ENCODE data around the gene DENND2A.
"Not testable (repeated sequence)": the region's sequence is repeated elsewhere in the genome, so short reads cannot be mapped to it uniquely, and the experiment has no call there.

The DENND2A gene, protein sequence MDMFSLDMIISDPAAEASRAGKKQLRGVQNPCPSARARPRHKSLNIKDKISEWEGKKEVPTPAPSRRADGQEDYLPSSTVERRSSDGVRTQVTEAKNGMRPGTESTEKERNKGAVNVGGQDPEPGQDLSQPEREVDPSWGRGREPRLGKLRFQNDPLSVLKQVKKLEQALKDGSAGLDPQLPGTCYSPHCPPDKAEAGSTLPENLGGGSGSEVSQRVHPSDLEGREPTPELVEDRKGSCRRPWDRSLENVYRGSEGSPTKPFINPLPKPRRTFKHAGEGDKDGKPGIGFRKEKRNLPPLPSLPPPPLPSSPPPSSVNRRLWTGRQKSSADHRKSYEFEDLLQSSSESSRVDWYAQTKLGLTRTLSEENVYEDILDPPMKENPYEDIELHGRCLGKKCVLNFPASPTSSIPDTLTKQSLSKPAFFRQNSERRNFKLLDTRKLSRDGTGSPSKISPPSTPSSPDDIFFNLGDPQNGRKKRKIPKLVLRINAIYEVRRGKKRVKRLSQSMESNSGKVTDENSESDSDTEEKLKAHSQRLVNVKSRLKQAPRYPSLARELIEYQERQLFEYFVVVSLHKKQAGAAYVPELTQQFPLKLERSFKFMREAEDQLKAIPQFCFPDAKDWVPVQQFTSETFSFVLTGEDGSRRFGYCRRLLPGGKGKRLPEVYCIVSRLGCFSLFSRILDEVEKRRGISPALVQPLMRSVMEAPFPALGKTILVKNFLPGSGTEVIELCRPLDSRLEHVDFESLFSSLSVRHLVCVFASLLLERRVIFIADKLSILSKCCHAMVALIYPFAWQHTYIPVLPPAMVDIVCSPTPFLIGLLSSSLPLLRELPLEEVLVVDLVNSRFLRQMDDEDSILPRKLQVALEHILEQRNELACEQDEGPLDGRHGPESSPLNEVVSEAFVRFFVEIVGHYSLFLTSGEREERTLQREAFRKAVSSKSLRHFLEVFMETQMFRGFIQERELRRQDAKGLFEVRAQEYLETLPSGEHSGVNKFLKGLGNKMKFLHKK

DNA sequence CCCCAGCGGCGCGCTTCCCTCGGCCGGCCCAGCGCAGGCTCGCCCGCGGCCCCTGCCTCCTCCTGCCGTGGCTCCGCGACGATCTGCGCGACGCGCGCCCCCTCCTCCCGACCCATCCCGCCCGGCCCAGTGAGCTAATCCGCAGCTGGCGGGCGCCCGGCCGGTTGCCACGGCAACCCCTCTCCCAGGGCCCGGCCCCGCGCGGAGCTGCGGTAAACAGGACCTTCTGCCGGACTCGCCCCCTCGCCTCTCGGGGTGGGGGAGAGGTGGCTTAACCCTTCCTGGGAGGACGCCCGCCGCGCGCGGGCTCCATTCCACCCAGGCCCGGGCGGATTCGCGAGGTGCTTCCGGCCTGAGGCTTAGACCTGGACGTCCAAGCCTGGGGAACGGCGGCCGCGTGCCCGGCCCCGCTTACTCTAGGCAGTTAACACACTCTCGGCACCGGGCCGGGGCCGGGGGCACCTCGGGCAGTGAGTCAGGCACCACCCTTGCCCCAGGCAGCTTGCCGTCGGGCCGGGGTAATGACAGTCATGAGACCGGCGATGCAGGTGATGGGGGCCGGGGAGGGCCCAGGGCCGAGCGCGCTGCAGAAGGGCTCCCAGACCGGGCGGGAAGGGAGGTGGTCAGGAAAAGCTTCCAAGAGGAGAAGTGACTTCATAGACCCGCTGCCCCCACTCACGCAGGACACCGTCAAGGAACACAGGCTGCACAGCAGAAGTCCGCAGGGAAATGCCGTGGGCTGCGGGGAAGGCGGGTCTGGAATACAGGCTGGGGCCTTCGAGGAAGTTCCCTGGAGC lies at the start of gene DENND2A:
DENND2A (minus strand) TSS at position 87 of the 797 bp plus-strand sequence. CDS start 38,416 bp downstream, outside the sequence.
- FAIRE-seq = no peak

- no peak for FAIRE-seq
These were observed 48.9 kb upstream of the DENND2A start for GRCh38 chr7:140689199-140690152.

GRCh38 chr7:140688341-140688740 lies 47.7 kb upstream of the DENND2A start:
- FAIRE-seq = no peak

DNA sequence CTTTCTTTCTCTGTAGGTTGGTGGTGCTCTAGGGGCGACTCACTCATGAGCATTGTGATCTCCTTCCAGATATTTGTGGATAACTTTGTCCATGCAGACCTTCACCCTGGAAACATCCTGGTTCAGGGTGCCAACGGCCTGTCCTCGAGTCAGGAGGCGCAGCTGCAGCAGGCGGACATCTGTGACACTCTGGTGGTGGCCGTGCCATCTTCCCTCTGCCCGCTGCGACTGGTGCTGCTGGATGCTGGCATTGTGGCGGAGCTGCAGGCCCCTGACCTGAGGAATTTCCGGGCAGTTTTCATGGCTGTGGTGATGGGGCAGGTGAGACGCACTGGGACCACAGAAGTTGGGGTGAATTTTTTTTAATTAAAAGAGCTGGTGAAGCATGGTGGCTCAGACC lies 46.3 kb upstream of the DENND2A start:
- FAIRE-seq = no peak

DNA sequence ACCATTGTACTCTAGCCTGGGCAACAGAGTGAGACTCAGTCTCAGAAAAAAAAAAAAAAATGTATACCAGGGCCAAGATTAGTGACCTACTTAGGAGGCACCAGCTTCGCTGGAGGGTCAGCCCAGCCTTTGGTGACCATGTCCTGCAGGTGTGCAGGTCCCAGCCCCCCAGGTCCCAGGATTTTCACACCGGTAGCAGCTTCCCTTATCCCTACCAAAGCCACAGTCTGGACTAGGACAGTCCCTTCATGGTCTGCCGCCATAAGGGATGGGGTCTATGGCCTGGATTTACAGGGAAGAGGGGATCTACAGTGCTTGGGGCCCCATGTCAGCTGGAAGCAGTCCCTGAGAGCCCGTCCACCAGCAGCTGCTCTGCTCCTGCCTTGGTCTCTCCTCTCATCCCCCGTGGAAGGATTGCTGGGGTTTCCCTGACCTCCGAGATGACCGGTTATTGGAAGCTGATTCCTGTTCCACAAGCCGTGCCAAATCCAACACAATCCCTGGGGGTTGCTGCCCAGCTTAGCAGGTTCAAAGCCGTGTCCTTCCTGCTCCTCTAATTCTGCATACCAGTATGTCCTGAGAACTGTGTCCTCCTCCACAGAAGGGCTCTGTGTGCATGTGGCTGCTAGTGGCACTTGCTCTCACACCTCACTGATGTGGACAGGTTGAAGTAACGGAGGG lies 44.9 kb upstream of the DENND2A start:
- no peak for FAIRE-seq

GRCh38 chr7:140684066-140684950 lies 43.7 kb upstream of the DENND2A start:
- no peak for FAIRE-seq

- no peak for FAIRE-seq
These were observed 43.0 kb upstream of the DENND2A start for GRCh38 chr7:140683657-140684056.

DNA sequence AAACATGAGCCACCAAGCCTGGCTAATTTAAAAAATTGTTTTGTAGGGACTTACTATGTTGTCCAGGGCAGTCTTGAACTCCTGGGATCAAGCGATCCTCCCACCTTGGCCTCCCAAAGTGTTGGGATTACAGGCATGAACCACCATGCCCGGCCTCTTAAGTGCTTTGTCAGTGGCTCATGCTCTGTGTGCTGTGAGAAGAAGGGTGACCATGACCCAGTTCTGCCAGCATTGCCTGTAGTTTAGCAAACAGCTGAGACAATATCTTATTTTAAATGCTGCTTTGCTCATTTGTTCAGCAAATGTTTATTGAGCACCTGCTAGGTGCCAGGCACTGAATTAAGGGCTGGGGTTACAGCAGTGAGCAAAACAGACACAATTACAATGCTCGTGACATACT lies 41.2 kb upstream of the DENND2A start:
- no peak for FAIRE-seq

DNA sequence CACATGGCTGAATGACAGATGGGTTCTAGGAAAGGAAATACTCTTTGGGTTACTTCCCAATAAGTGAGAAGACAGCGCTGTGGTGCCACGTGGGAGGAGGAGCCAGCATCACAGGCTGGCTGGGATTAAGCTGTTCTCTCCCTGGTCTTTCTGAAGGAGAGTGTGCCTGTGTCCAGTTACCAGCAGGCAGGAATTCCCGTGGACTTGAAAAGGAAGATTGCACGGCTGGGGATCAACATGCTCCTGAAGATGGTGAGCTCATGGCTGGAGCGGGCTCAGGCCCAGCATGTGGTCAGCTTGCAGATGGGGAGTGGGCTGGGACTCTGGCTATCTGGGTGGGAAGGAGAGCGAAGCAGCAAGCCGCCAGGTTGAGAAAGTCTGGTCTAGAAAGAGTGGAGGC lies 40.3 kb upstream of the DENND2A start:
- no peak for FAIRE-seq

DNA sequence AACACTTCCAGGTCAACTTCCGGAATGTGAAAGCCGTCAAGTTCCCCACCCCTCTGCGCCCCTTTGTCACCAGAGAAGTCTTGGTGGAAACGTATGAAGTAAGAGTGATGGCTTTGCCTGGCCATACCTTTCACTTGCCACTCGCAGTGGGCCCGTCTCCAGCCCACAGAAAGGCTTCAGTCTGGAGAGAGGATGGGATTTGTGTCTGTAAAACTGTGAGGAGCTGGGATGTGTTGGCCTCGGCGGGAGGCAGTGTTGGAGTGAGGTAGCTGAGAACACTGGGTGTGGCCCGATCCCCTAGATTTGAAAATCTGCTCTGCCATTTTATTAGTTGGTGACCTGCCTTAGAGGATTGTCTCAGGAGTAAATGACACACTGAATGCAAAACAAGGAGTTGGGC lies 38.6 kb upstream of the DENND2A start:
- FAIRE-seq = no peak

DNA sequence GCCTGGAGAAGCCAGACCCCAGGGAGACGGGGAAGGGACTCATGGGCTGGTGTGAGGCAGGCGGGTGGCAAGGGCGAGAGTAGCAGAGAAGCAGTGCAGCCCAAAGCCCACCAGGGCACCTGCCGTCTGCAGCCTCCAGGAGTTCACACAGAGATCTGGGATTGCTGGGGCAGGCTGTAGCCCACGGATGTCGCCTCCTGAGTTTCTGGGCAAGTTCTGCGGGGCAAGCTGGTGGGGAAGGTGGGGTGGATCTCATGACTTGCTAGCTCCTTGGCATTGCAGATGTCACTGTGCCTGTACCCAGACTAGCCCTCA lies 38.2 kb upstream of the DENND2A start:
- no peak for FAIRE-seq

- no peak for FAIRE-seq
These were observed 37.6 kb upstream of the DENND2A start for GRCh38 chr7:140678081-140678815.

DNA sequence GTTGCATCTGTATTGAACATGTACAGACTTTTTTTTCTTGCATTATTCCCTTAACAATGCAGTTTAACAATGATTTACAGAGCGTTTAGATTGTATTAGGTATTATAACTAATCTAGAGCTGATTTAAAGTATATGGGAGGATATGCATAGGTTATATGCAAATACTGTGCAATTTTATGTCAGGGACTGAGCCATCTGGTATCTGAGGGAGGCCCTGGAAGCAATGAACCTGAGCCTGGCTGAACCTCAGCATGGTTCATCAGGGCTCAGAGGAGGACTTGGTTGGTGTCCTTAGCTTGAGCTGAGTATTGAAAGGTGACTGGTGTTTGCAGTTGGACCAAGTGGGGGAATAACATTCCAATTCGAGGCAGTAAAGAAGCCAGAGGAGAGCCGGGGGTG lies 36.9 kb upstream of the DENND2A start:
- FAIRE-seq = no peak

- FAIRE-seq = not testable (repeated sequence)
These were observed 36.3 kb upstream of the DENND2A start for GRCh38 chr7:140676956-140677355.

GRCh38 chr7:140676306-140676705 lies 35.7 kb upstream of the DENND2A start:
- no peak for FAIRE-seq

DNA sequence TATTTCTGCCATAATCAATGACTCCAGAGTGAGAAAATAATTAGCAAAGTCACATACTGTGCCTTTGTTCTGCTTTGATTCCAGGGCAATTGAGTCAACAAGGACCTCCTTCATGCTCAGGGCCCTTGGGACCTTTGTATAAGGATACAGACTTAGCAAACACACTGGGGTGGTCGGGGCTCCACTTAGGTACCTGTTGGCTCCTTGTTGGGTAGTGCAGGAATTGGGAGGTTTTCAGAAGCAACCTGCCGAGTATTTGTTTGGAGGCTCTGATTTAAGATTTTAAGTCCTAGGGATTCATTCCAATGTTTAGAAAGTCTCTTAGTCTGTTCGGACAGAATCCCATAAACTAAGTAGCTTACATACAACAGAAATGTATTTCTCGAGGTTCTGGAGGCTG lies 35.1 kb upstream of the DENND2A start:
- FAIRE-seq = no peak

GRCh38 chr7:140674899-140675701 lies 34.5 kb upstream of the DENND2A start:
- FAIRE-seq = no peak

DNA sequence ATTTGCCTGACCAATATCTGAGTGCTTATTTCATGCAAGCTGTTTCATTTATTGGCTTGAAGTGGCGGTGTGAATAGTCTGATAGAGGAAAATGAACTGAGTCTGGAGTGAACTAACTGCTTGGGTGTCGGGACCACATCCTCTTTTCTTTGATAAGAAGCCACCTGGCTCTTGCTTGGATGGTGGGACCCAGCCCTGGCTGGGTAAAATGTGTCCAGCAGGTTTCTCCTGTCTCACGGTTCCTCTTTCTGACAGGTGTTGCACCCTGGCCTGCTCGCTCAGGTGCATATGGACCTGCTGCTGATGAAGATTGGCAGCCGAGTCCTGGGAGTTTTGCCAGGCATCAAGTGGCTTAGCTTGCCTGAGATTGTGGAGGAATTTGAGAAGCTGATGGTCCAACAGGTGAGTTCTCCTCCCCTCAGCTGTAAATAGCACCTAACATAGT lies 33.8 kb upstream of the DENND2A start:
- FAIRE-seq = no peak

All from islet of Langerhans (tissue), 1 donor.